K562 (cell line): ENCODE results near the gene SUB1.

Experiments used
- JUND ChIP-seq, 2 experiments: IDR thresholded peaks; 2 replicates in 1 of 2; 3 replicates in 1 of 2; pipeline ENCODE4 v1.6.1; 2011; ENCODE audit warnings: borderline replicate concordance in 2 of 2, low read depth in 2 of 2, low read length in 2 of 2, improper control_type of control experiment in 1 of 2, missing biosample characterization in 1 of 2, missing genetic modification characterization in 1 of 2, missing genetic modification reagents in 1 of 2
- MXI1 ChIP-seq: IDR thresholded peaks from 2 replicates; pipeline ENCODE4 v1.6.1; 2011; ENCODE audit warnings: low read depth, mild to moderate bottlenecking, improper control_type of control experiment, low read length
- NFE2L1 ChIP-seq: fragments of 450-650 bp; IDR thresholded peaks from 2 replicates; pipeline ENCODE4 v1.6.1; 2016; ENCODE audit warnings: missing genetic modification characterization, low read depth, mild to moderate bottlenecking, missing compliant biosample characterization, moderate library complexity, borderline replicate concordance
- POLR2A ChIP-seq: fragments of 450-650 bp; conservative IDR thresholded peaks from 2 replicates; pipeline ENCODE4 v1.6.1; 2016
- RNF2 ChIP-seq: sonication (generic); IDR thresholded peaks from 2 replicates; pipeline ENCODE4 v1.6.1; 2016
- YY1 ChIP-seq, 3 experiments: IDR thresholded peaks; 2 replicates each; pipeline ENCODE4 v1.6.1; 2011; ENCODE audit warnings: low read length in 2 of 3, mild to moderate bottlenecking in 2 of 3, moderate library complexity in 2 of 3, borderline replicate concordance in 1 of 3, control low read depth in 1 of 3, low read depth in 1 of 3; ENCODE audit not compliant: insufficient read depth in 3 of 3, insufficient replicate concordance in 2 of 3, control insufficient read depth in 1 of 3, insufficient read length in 1 of 3; ENCODE audit errors: extremely low read depth in 1 of 3
- ZNF785 ChIP-seq: fragments of 250-450 bp; sonication (Bioruptor Pico); IDR thresholded peaks from 2 replicates; pipeline ENCODE4 v1.4.0; 2020; ENCODE audit warnings: mild to moderate bottlenecking
- TF ChIP-seq, protein P1 (sequence below), 3 experiments: IDR thresholded peaks in 2 of 3; conservative IDR thresholded peaks in 1 of 3; 2 replicates each; pipeline ENCODE4 v1.5.1; 2011 to 2012; ENCODE audit warnings: low read length in 3 of 3, mild to moderate bottlenecking in 3 of 3, control low read depth in 2 of 3, improper control_type of control experiment in 1 of 3, inconsistent platforms in 1 of 3, low read depth in 1 of 3, mixed read lengths in 1 of 3, moderate library complexity in 1 of 3; ENCODE audit not compliant: insufficient read depth in 2 of 3
- TF ChIP-seq, protein P2 (sequence below): fragments of 250-450 bp; sonication (Bioruptor Pico); IDR thresholded peaks from 2 replicates; pipeline ENCODE4 v1.8.0; 2022; ENCODE audit warnings: moderate library complexity, mild to moderate bottlenecking, inconsistent platforms

DNA sequence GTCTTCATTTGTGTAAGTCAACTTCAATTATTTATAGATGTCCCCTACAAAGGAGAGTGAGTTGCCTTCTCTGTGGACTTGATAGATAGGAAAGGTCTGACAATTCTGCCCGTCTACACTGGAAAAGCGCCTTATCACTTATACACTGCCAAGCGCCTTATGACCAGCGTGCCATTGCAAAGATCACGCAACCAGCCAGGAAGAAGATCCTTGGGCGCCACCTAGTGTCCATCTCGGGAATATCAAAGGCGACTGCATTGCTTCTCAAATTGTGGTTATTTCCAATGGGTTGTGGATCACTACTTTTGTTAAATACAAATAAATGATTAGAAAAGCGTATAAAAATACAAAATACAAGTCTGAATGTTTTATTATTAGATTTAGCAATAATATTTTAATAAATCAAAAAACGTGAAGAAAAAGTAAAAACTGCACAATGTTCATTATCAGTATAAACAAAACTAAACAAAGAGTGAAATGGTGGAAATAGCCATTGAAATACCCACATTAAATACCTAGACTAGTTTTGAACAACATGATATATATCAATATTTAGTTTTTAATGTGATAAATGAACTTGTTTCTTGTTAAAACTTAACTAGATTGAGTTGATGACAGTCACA lies 27.8 kb downstream of the SUB1 start:
- TF ChIP-seq, protein P1, sequence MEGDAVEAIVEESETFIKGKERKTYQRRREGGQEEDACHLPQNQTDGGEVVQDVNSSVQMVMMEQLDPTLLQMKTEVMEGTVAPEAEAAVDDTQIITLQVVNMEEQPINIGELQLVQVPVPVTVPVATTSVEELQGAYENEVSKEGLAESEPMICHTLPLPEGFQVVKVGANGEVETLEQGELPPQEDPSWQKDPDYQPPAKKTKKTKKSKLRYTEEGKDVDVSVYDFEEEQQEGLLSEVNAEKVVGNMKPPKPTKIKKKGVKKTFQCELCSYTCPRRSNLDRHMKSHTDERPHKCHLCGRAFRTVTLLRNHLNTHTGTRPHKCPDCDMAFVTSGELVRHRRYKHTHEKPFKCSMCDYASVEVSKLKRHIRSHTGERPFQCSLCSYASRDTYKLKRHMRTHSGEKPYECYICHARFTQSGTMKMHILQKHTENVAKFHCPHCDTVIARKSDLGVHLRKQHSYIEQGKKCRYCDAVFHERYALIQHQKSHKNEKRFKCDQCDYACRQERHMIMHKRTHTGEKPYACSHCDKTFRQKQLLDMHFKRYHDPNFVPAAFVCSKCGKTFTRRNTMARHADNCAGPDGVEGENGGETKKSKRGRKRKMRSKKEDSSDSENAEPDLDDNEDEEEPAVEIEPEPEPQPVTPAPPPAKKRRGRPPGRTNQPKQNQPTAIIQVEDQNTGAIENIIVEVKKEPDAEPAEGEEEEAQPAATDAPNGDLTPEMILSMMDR (IDR thresholded peaks at IDR 0.05 in 2 of 3, conservative IDR thresholded peaks at IDR 0.05 in 1 of 3; ENCODE audit: insufficient read depth in 2 of 3, low read depth in 1 of 3, low read length in 3 of 3) = peak; percentile 91 to 97 (median 93)
- no peak for TF ChIP-seq MXI1
- no peak for TF ChIP-seq ZNF785 (CRISPR knock-in tag)
- TF ChIP-seq NFE2L1 (tag) = no peak
- no peak for TF ChIP-seq POLR2A
- peak in 1 of 3 experiments; percentile 53 for TF ChIP-seq YY1 (IDR thresholded peaks at IDR 0.05; ENCODE audit: borderline replicate concordance in 1 of 3, control insufficient read depth in 1 of 3, extremely low read depth in 1 of 3, insufficient read depth in 3 of 3, insufficient read length in 1 of 3, insufficient replicate concordance in 2 of 3, low read depth in 1 of 3, low read length in 2 of 3)
- TF ChIP-seq RNF2 = no peak
- TF ChIP-seq, protein P2, sequence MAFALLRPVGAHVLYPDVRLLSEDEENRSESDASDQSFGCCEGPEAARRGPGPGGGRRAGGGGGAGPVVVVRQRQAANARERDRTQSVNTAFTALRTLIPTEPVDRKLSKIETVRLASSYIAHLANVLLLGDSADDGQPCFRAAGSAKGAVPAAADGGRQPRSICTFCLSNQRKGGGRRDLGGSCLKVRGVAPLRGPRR (CRISPR knock-in tag) = no peak
- peak; percentile 39; the same call in 1 of the 2 replicates for TF ChIP-seq JUND (IDR thresholded peaks at IDR 0.05; ENCODE audit: borderline replicate concordance, low read depth, low read length)
- TF ChIP-seq JUND (tag; IDR thresholded peaks at IDR 0.05; ENCODE audit: borderline replicate concordance, low read depth, low read length) = no peak; the same call in 2 of the 3 replicates
